ENCODE data around the gene TMA7B. TPM values are rescaled to one million over a fixed set of nuclear protein-coding genes. Genes with fewer than 3 reads are reported as not detected.
A peak's percentile ranks its signal among the peaks of the same experiment; 100 is the strongest.
"Not testable (repeated sequence)": the region's sequence is repeated elsewhere in the genome, so short reads cannot be mapped to it uniquely, and the experiment has no call there.

The TMA7B gene
- total RNA-seq, 2 experiments from 2014 or later: 0.96 to 1.1 TPM

GRCh38 chr22:39992088-39992826, 32.1 kb downstream of the TMA7B start:
- no peak for ATAC-seq
- POLR2A ChIA-PET: no interaction called here

GRCh38 chr22:39992894-39993293, 32.7 kb downstream of the TMA7B start:
- not testable (repeated sequence) for H3K9me3 Mint-ChIP-seq (ENCODE audit: low read depth); H3K27ac Mint-ChIP-seq; H3K4me3 Mint-ChIP-seq; H3K27me3 Mint-ChIP-seq; ATAC-seq; DNase-seq; H3K4me1 Mint-ChIP-seq; H3K36me3 Mint-ChIP-seq (ENCODE audit: low read depth)
- POLR2A ChIA-PET: interaction anchor here (1.0 kb wide), 1 partner anchor 219 kb away, joined by 3 read pairs; no protein-coding TSS in a partner anchor
- intact Hi-C loops (cut with DNase I, micrococcal nuclease): loop anchor here in 1 of 2 experiments (5.0 kb wide), 1 partner anchor 41 kb away; no protein-coding TSS in a partner anchor
- CTCF ChIA-PET: interaction anchor here (1.4 kb wide), 1 partner anchor 47 kb away, joined by 4 read pairs; no protein-coding TSS in a partner anchor

More at GRCh38 chr22:39992088-39992826, 32.1 kb downstream of the TMA7B start:
- H3K4me1 Mint-ChIP-seq: peaks cover 8% of the 10 kb centered on the region
- no peaks in the 10 kb centered on the region for H3K36me3 Mint-ChIP-seq (ENCODE audit: low read depth)
- H3K27ac Mint-ChIP-seq: no peak overlapping the region
- intact Hi-C loops (cut with DNase I, micrococcal nuclease): loop anchor here in 1 of 2 experiments (5.0 kb wide), 1 partner anchor 40 kb away; no protein-coding TSS in a partner anchor
- H3K27me3 Mint-ChIP-seq: no peaks in the 10 kb centered on the region
- CTCF ChIA-PET: no interaction called here
- H3K9me3 Mint-ChIP-seq (ENCODE audit: low read depth): no peaks in the 10 kb centered on the region
- no peak overlapping the region for H3K4me3 Mint-ChIP-seq
- no peak for DNase-seq

GRCh38 chr22:39994041-39994565, 33.9 kb downstream of the TMA7B start:
- Mint-ChIP-seq H3K4me3 (peak overlapping the region; percentile 52), H3K27ac (peak overlapping the region; percentile 32), H3K4me1 (peaks cover 8% of the 10 kb centered on the region), H3K36me3 (ENCODE audit: low read depth) (no peaks in the 10 kb centered on the region), H3K9me3 (ENCODE audit: low read depth) (no peaks in the 10 kb centered on the region), H3K27me3 (no peaks in the 10 kb centered on the region)
- peak; percentile 77 for DNase-seq
- intact Hi-C loops (cut with DNase I, micrococcal nuclease): loop anchor here in 1 of 2 experiments (5.0 kb wide), 1 partner anchor 42 kb away; no protein-coding TSS in a partner anchor
- peak; percentile 78 for ATAC-seq
- POLR2A ChIA-PET: interaction anchor here (0.5 to 2.2 kb wide), 13 partner anchors 16 to 856 kb away, joined by 3 to 9 read pairs (median 4); partner anchors contain the start of gene ATF4
- CTCF ChIA-PET: interaction anchor here (0.7 to 1.6 kb wide), 13 partner anchors 11 to 62 kb away, joined by 3 to 4 read pairs (median 3); no protein-coding TSS in a partner anchor

GRCh38 chr22:39994566-39995392, 34.6 kb downstream of the TMA7B start, which contains the start of gene FAM83F:
FAM83F (plus strand) TSS chr22:39994954; CDS start chr22:39995043, 89 bp downstream.
- peak within 1 kb of the TSS; percentile 32 for H3K27ac Mint-ChIP-seq
- DNase-seq (peak; percentile 56), ATAC-seq (peak; percentile 69)
- H3K27me3 Mint-ChIP-seq: no peaks in the 10 kb centered on the region
- H3K4me1 Mint-ChIP-seq: peaks cover 8% of the 10 kb centered on the region
- ChIA-PET CTCF (interaction anchor here (0.7 to 1.6 kb wide), 9 partner anchors 12 to 62 kb away, joined by 3 to 4 read pairs (median 3); no protein-coding TSS in a partner anchor), POLR2A (interaction anchor here (0.5 to 2.2 kb wide), 5 partner anchors 15 to 475 kb away, joined by 3 to 9 read pairs (median 4); partner anchors contain the start of gene ATF4)
- no peaks in the 10 kb centered on the region for H3K36me3 Mint-ChIP-seq (ENCODE audit: low read depth)
- no peaks in the 10 kb centered on the region for H3K9me3 Mint-ChIP-seq (ENCODE audit: low read depth)
- peak within 1 kb of the TSS; percentile 52 for H3K4me3 Mint-ChIP-seq
- intact Hi-C loops (cut with DNase I, micrococcal nuclease): loop anchor here (5.0 kb wide), 2 partner anchors 42 to 217 kb away; no protein-coding TSS in a partner anchor

- intact Hi-C loops (cut with DNase I, micrococcal nuclease): loop anchor here in 1 of 2 experiments (5.0 kb wide), 1 partner anchor 218 kb away; no protein-coding TSS in a partner anchor
- no peaks in the 10 kb centered on the region for H3K27me3 Mint-ChIP-seq
Observed at GRCh38 chr22:39995393-39996252, 35.4 kb downstream of the TMA7B start.

GRCh38 chr22:39996732-39997131, 36.5 kb downstream of the TMA7B start:
- POLR2A ChIA-PET: no interaction called here
- CTCF ChIA-PET: interaction anchor here (0.5 to 0.8 kb wide), 4 partner anchors 13 to 503 kb away, joined by 3 to 4 read pairs (median 3); no protein-coding TSS in a partner anchor
- no peaks in the 10 kb centered on the region for H3K27me3 Mint-ChIP-seq
- no peaks in the 10 kb centered on the region for H3K9me3 Mint-ChIP-seq (ENCODE audit: low read depth)
- no peak for ATAC-seq
- H3K27ac Mint-ChIP-seq: no peak overlapping the region
- DNase-seq: no peak
- H3K36me3 Mint-ChIP-seq (ENCODE audit: low read depth): no peaks in the 10 kb centered on the region
- no peak overlapping the region for H3K4me3 Mint-ChIP-seq
- intact Hi-C loops (cut with DNase I, micrococcal nuclease): loop anchor here in 1 of 2 experiments (5.0 kb wide), 1 partner anchor 219 kb away; no protein-coding TSS in a partner anchor
- H3K4me1 Mint-ChIP-seq: peaks cover 8% of the 10 kb centered on the region

More at GRCh38 chr22:39995393-39996252, 35.4 kb downstream of the TMA7B start:
- no peak for DNase-seq
- ATAC-seq: no peak
- Mint-ChIP-seq H3K36me3 (ENCODE audit: low read depth) (no peaks in the 10 kb centered on the region), H3K27ac (no peak overlapping the region), H3K4me1 (peaks cover 8% of the 10 kb centered on the region), H3K9me3 (ENCODE audit: low read depth) (no peaks in the 10 kb centered on the region), H3K4me3 (peak overlapping the region; percentile 30)
- ChIA-PET POLR2A (interaction anchor here (0.6 to 2.2 kb wide), 2 partner anchors 14 to 44 kb away, joined by 6 to 9 read pairs; no protein-coding TSS in a partner anchor), CTCF (interaction anchor here (0.7 kb wide), 1 partner anchor 26 kb away, joined by 3 read pairs; no protein-coding TSS in a partner anchor)

- DNase-seq: no peak
- ChIA-PET CTCF (interaction anchor here (0.8 kb wide), 1 partner anchor 64 kb away, joined by 3 read pairs; no protein-coding TSS in a partner anchor), POLR2A (interaction anchor here (0.6 kb wide), 1 partner anchor 55 kb away, joined by 3 read pairs; no protein-coding TSS in a partner anchor)
- no peaks in the 10 kb centered on the region for H3K9me3 Mint-ChIP-seq (ENCODE audit: low read depth)
- H3K36me3 Mint-ChIP-seq (ENCODE audit: low read depth): no peaks in the 10 kb centered on the region
- no peak overlapping the region for H3K27ac Mint-ChIP-seq
- H3K4me3 Mint-ChIP-seq: no peak overlapping the region
- intact Hi-C loops (cut with DNase I, micrococcal nuclease): loop anchor here in 1 of 2 experiments (5.0 kb wide), 1 partner anchor 220 kb away; no protein-coding TSS in a partner anchor
- H3K27me3 Mint-ChIP-seq: no peaks in the 10 kb centered on the region
- peaks cover 8% of the 10 kb centered on the region for H3K4me1 Mint-ChIP-seq
- ATAC-seq: no peak
Observed at GRCh38 chr22:39997421-39997820, 37.2 kb downstream of the TMA7B start.

- ChIA-PET POLR2A (interaction anchor here (0.6 kb wide), 1 partner anchor 56 kb away, joined by 3 read pairs; no protein-coding TSS in a partner anchor), CTCF (interaction anchor here (0.7 kb wide), 1 partner anchor 38 kb away, joined by 3 read pairs; no protein-coding TSS in a partner anchor)
- intact Hi-C loops (cut with DNase I, micrococcal nuclease): loop anchor here in 1 of 2 experiments (5.0 kb wide), 1 partner anchor 221 kb away; no protein-coding TSS in a partner anchor
Observed at GRCh38 chr22:39997939-39998726, 37.9 kb downstream of the TMA7B start.

GRCh38 chr22:39999144-39999757, 39.1 kb downstream of the TMA7B start:
- Mint-ChIP-seq H3K27me3 (no peaks in the 10 kb centered on the region), H3K4me1 (peaks cover 1% of the 10 kb centered on the region), H3K36me3 (ENCODE audit: low read depth) (no peaks in the 10 kb centered on the region), H3K27ac (no peak overlapping the region), H3K9me3 (ENCODE audit: low read depth) (no peaks in the 10 kb centered on the region), H3K4me3 (no peak overlapping the region)
- ATAC-seq (peak; percentile 17), DNase-seq (peak; percentile 30)
- POLR2A ChIA-PET: no interaction called here
- intact Hi-C loops (cut with DNase I, micrococcal nuclease): loop anchor here in 1 of 2 experiments (5.0 kb wide), 1 partner anchor 222 kb away; no protein-coding TSS in a partner anchor
- CTCF ChIA-PET: interaction anchor here (0.6 to 1.5 kb wide), 6 partner anchors 10 to 465 kb away, joined by 3 to 5 read pairs (median 4); no protein-coding TSS in a partner anchor

More at GRCh38 chr22:39997939-39998726, 37.9 kb downstream of the TMA7B start:
- Mint-ChIP-seq H3K27ac (no peak overlapping the region), H3K9me3 (ENCODE audit: low read depth) (no peaks in the 10 kb centered on the region), H3K4me1 (peaks cover 8% of the 10 kb centered on the region), H3K36me3 (ENCODE audit: low read depth) (no peaks in the 10 kb centered on the region), H3K4me3 (no peak overlapping the region), H3K27me3 (no peaks in the 10 kb centered on the region)
- ATAC-seq: no peak
- DNase-seq: no peak

Measured in activated CD4-positive, alpha-beta T cell treated with anti-CD3 and anti-CD28 coated beads for 36 hours (primary cell).